H54 (cell line): ENCODE data around the gene CLDN22.
A peak's percentile ranks its signal among the peaks of the same experiment; 100 is the strongest.
"Not testable (repeated sequence)": the region's sequence is repeated elsewhere in the genome, so short reads cannot be mapped to it uniquely, and the experiment has no call there.

Experiments
- DNase-seq: peaks from one replicate; pipeline ENCODE4 v3.0.0; 2011; ENCODE audit warnings: low spot score, mixed read lengths; ENCODE audit not compliant: insufficient read length
- FAIRE-seq: peaks from 3 replicates; lab custom pipeline; 2011; peaks lifted over from hg19 to GRCh38; lab: Jason Lieb, UNC
- POLR2A ChIP-seq: IDR thresholded peaks from 2 replicates; pipeline ENCODE4 v1.6.1; 2011; ENCODE audit warnings: low read depth, mild to moderate bottlenecking, low read length

The CLDN22 gene

DNA sequence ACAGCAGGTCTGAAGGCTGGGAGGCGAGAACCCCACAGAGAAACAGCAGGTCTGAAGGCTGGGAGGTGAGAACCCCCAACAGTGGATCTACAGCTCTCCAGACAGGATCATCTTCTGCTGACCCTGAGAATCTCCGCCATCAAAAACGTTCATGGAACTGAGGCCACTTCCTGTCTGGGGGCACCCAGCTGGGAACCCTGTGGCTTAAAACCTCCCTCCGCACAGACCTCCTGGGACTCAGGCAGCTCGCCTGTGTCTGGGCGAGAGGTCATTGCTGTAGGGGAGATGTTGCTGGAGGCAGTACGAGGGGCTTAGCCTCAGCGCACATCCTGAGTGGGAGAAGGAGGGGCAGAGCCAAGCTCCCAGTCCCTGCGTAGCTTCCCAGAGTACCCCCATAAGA lies 17.3 kb upstream of the CLDN22 start:
- no peak for FAIRE-seq
- DNase-seq, result no peak
- TF ChIP-seq POLR2A, result no peak

DNA sequence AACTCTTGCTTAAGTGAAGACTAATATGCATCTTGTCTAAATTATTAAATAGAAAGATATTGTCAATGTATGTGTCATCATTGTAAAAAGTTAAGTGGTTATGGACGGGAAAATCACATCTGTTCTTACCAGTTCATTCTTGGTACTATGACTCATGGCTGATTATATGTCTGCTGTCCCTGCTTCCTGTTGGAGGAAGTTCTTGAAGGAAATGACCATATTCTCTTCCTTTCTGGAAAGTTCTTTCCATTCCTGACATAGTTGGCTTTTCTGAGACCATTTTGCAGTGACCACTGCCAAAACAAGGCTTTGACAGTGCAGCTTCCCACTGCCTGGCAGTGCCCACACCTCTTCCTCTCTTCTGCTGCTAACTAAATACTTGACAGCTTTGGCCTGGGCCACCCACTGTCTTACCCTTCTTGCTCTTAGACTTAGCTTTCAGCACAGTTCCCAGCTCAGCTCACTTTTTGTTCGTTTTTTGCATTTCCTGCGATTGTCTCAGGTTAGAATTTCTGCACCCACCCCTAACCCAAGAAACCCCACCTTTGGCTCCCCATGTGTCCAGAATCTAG lies 15.4 kb upstream of the CLDN22 start:
- peak; percentile 25 for DNase-seq
- TF ChIP-seq POLR2A, result no peak
- FAIRE-seq, result peak; percentile 15

DNA sequence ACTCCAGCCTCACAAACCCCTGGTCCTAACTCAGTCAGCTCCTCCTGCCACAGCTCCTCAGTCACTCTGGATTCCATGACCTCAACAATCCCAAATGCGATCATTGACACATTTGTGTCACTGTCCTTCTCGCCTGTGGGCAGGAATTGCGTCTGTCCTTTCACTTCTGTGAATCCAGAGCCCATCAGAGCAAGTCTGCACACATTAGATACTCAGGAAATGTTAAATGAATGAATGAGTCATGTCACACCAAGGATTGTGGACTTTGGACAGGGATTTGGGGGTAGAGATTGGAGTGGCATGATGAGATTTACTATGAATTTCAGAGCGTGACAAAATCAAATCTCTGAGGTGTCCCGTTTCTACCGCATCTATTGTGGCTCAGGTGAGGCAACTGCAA lies 13.9 kb upstream of the CLDN22 start:
- no peak for TF ChIP-seq POLR2A
- FAIRE-seq (no peak), DNase-seq (no peak)

DNA sequence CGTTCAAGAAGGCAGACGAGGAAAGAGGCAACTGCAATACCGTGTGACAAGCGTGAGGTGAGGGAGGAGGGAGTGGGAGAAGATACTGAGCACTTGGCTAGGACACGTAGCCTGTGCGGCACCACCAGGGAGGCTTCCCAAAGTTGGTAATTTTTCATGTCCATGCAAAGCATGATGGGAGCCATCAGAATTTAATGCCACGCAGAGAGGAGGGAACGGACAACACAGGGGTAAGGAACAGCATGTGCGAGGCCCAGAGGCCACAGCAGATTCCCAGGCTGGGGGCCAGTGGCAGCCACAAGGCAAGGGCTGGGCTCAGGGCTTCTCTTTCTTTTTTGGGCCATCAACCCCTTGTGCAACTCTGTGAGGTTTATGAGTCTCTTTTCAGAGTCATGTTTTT lies 13.1 kb upstream of the CLDN22 start:
- no peak for TF ChIP-seq POLR2A
- FAIRE-seq, result no peak
- DNase-seq, result no peak

DNA sequence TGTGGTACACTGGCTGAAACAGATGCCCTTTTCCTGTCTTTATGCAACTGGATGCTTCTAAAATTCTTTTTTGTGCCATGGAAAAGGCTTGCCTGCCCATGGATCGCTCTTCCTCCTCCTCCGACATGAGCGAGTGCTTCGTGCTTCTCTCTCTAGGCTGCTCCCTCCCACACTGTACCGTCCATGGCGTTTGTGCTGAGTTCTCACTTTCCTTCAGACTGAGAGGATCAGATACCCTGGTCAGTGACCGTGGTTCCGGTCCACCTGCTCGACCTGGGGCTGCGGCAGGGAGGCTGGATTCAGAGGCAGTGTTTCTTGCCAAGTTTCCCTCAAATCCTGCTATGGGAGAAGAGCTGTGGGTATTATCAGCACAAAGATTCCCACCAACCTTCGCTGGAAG lies 12.4 kb upstream of the CLDN22 start:
- FAIRE-seq (no peak), DNase-seq (no peak)
- TF ChIP-seq POLR2A, result no peak

DNA sequence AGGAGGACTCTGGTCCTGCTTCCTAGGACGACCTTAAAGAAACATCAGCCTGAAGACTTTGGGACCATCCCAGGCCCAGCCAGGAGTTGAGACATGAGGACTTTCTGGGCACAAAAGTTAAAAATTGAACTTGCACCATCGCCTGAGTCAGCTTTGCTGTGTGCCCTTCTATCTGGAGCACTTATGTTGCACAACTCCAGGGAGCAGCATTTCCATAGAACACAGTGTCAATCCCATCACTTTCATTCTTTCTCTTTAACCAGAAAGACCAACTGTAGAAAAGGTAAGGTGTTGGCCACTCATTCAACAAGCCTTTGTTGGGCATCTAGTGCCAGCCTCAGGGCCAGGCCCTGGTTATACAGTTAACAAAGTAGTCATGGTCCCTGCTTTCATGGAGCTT lies 10.8 kb upstream of the CLDN22 start:
- DNase-seq, result no peak
- TF ChIP-seq POLR2A, result no peak
- FAIRE-seq, result no peak

DNA sequence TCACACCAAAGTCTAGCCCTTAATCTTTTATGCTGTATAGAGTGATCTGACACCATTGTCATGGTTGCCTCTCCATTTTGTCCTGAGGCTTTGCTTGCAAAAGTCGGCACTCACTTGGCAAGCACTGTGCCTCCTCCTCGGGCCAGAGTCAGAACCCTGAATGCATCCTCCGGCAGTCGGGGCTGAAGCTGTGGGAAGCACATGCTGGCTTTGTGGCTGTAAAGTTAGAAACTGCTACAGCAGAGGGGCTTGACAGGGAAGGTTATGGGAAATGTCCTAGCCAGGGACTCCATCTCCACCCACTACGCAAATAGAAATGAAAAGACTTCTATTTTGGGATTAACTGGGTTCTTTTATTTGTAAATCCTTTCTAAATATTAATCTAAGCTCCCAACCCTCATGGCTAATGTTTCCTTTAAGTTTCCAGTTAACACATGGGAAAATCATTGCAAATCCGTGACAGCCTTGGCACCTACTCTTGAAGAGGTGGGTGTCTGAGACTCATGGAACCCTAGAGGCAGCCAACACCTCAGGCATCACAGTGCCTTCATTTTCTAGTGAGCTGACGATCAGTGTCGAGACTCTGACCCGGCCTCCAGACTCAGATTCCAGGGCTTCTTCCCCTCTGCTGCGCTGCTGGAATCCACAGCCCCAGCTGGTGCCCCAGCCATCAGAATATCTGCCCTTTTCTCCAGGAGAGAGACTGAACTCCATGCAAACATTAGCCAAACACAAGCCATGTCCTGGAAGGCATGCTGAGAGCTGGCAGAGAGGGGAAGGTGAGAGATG lies 10.1 kb upstream of the CLDN22 start:
- FAIRE-seq, result no peak
- DNase-seq, result no peak
- no peak for TF ChIP-seq POLR2A

DNA sequence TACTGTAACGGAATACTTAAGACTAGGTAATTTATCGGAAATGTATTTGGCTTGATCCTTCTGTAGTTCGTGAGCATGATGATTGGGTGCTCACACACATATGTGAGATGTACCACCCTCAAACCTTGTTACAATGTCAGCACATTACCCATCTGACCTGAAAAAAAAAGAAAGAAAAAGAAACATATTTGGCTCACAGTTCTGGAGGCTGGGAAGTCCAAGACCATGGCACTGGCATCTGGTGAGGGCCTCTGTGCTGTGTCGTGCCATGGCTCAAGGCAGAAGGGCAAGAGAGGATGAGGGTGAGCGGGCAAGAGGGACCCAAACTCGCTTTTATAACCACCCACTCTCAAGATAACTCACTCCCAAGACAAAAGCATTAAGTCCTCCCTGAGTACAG lies 9.2 kb upstream of the CLDN22 start:
- no peak for TF ChIP-seq POLR2A
- FAIRE-seq, result no peak
- no peak for DNase-seq

DNA sequence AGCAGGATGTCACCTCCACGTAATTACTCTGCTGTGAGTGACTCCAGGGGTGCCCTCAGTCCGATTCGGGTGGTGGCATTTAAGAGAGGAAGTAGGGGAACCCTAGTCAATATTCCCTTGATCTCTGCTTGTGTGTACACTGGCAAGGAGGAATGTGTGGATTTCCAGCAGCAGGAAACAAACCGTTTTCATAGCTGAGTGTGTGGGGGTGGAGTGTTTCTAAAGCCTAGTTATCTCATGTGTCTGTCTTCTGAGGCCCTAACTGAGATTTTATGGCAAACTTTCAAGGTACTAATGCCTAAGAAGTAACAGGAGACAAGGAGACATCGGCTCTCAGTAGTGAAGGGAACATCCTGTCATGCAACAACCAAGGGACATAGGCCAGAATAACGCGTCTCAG lies 8.8 kb upstream of the CLDN22 start:
- TF ChIP-seq POLR2A, result no peak
- DNase-seq (no peak), FAIRE-seq (no peak)

DNA sequence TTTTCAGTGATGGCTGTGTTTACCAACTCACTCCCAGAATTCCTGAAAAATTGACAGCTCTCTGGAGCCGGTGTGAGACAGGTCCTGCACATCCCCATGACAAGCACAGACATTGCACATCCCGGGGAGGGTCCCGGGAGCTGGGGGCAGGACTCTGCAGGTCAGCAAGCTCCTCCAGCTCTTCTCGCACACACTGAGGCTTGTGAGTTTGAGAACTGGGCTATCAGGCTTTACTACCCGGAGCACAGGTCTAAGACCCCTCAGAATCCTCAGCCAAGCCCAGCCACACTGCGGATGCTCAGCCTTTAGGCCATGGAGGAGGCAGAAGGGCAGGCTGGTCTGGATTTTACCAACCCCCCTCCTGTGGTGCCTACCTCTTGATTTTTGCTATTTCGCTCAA lies 7.8 kb upstream of the CLDN22 start:
- TF ChIP-seq POLR2A, result no peak
- no peak for DNase-seq
- FAIRE-seq, result no peak

DNA sequence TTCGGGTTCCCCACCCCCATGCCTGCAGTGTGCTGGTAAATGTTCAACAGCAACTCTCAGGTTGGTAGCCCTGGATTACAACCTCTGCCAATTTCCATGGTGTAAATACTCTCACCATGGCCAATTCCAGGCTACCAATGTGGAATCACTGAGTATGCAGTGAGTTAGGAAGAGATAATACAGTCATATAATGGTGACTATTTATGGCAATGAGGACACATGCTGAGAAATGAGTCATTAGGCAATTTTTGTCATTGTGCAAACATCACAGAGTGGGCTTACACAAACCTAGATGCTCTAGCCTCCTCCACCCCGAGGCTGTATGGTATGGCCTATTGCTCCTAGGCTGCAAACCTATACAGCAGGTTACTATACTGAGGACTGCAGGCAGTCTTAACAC lies 6.8 kb upstream of the CLDN22 start:
- DNase-seq (no peak), FAIRE-seq (no peak)
- TF ChIP-seq POLR2A, result no peak

DNA sequence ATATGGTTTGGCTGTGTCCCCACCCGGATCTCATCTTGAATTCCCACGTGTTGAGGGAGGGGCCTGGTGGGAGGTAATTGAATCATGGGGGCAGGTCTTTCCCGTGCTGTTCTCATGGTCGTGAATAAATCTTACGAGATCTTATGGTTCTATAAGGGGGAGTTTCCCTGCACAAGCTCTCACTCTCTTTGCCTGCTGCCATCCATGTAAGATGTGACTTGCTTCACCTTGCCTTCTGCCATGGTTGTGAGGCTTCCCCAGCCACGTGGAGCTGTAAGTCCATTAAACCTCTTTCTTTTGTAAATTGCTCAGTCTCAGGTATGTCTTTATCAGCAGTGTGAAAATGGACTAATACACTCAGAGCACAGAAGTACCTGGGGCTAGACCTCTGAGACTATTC lies 6.3 kb upstream of the CLDN22 start:
- not testable (repeated sequence) for FAIRE-seq, DNase-seq

DNA sequence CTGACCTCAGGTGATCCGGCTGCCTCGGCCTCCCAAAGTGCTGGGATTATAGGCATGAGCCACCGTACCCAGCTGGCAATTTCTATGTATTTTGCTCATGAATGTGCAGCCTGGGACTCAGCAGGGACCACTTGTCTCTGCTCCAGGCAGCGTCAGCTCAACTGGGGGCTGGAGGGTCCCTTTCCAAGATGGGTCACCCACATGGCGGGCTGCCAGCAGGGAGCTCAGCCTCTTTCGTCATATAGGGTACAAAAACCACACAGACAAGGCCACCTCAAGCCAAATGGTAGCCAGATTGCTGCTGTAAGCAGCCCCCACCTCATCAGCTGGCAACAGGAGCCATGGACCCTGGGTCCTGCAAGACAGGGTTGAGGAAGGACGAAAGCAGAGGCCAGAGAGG lies 4.5 kb upstream of the CLDN22 start:
- TF ChIP-seq POLR2A, result no peak
- DNase-seq (no peak), FAIRE-seq (no peak)

DNA sequence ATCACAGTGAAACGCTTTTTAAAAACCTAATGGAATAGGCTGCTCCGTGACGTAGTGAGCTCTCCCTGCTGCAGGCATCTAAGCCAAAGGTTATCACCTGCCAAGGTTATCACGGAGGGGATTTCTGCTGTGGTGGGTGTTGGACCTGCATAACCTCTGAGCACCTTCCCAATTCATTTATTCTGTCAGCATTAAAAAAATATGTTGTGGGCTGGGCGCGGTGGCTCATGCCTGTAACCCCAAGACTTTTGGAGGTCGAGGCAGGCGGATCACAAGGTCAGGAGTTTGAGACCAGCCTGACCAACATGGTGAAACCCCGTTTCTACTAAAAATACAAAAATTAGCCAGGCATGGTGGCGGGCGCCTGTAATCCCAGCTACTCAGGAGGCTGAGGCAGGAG lies 4.0 kb upstream of the CLDN22 start:
- not testable (repeated sequence) for DNase-seq, FAIRE-seq

DNA sequence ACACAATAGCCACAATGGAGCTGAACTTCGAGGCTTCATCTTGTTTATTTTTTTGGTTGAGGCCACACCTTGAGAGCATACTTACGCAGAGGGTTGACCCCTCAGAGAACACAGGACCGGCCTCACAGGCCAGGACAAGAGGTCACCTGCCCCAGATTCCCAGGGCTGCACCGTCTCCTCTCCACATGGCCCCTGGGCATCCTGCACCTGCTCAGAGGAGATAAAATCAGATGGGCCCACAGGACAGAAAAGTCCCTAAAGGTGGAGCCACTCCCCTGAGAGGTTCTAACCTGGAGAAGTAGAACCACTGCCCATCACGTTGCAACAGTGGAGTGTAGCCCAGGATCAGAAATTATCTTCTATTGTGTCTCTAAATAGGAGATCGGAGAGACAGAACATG lies 3.2 kb upstream of the CLDN22 start:
- FAIRE-seq (no peak), DNase-seq (no peak)
- TF ChIP-seq POLR2A, result no peak

DNA sequence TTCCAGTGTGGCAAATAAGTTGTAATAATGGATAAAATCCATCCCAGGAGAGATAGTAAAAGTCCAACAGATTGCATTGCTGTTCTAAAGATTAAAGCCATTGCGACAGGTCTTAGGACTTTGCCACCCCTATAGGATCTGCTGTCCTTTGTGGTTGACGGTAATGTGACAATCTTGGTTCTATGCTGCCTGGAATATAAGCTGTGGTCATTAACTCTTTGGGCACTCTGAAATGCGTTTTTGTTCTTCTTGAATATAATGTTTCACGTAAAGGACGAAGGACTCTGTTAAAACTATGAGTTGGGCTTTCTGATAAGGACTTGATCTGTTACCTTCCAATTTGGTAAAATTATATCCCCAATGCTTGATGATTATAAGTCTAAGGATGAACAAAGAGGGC lies 2.2 kb upstream of the CLDN22 start, which contains the start of gene CLDN24:
TSS of gene CLDN24 (minus strand) at position 101 of the 400 bp plus-strand sequence. CDS start at position 101, 0 bp downstream.
- DNase-seq (no peak), FAIRE-seq (no peak)
- TF ChIP-seq POLR2A, result no peak
